ENCODE results near the gene NAB2.
A peak's percentile ranks its signal among the peaks of the same experiment; 100 is the strongest.
"Not testable (repeated sequence)": the region's sequence is repeated elsewhere in the genome, so short reads cannot be mapped to it uniquely, and the experiment has no call there.

Gene NAB2

DNA sequence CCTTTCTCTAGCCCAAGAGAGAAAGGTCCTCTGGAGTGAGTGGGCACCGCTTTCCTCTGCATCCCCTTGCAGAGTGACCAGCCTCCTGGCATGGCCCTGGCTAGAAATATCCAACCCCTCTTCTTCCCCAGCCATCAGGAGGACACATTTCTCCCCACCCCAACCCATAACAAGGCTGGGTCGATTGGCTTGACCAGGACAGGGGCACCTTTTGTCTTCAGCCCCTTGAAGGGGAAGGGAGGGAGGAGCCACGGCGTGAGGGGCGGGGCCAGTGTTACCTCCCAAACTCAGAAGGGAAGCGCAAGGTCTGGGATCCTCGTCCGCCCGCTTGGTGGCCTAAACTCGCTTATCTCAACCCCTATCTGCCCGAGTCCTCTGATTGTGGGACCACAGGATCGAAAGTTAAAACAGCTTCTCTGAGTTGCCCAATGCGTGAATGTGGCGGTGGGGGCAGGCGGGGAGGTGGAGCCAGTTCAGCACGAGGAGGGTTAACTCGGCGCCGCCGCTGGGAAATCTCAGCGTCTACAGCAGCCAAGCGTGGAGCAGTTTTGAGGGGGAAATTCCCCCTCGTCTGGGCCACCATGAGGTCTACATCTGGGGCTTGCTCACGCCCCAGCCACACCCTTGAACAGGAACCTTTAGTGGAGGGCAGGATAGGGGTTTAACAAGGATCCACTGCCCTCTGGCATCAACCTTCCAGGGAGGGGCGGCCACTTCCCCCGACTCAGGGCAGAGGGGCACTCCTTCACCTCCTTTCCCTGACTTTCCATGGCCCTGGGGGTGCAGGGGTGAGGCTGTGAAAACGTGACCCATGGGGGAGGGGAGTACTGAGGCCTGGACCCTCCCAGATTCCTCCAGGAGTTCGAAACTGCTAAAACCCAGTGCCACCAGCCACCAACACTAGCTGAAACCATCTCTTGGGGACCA lies 21.5 kb downstream of the NAB2 start:
- DNase-seq (ENCODE audit: low read depth): peak; percentile 82

DNA sequence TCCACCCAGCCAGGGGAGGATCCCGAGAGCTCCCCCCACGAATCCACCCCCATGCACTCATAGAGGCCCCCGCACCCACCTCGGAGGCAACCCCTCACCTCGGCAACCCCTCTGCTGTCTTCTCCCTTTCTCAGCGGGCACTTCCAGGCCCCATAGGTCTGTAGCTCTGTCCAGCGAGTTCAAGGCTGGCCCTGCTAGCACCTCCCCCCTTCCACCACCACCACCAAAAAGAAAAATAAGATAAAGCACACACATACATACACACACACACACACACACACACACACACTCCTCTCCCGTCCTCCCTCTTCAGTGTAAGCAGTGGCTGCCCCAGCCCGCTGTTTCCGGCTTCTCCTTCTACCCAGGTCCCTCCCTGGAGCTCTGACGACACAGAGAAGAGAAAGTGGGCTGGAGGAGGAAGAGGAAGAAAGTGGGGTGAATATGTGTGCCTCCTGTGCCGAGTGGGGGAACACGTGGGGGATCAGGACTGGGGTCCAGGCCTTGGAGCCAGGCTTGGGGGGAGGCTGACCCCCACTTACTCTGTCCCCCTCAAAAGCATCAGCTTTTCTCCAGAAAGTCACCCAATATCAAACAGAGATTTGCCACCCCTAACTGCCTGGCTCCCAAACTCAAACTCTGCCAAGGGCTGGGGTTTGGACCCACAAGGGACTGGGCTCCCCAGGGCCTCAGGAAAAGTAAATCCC lies 22.3 kb downstream of the NAB2 start, which contains the start of gene STAT6:
Gene STAT6, minus strand, starts transcription at position 332 of the 704 bp plus-strand sequence. CDS start 3,084 bp downstream, outside the sequence.
- DNase-seq (ENCODE audit: low read depth): peak; percentile 91

DNA sequence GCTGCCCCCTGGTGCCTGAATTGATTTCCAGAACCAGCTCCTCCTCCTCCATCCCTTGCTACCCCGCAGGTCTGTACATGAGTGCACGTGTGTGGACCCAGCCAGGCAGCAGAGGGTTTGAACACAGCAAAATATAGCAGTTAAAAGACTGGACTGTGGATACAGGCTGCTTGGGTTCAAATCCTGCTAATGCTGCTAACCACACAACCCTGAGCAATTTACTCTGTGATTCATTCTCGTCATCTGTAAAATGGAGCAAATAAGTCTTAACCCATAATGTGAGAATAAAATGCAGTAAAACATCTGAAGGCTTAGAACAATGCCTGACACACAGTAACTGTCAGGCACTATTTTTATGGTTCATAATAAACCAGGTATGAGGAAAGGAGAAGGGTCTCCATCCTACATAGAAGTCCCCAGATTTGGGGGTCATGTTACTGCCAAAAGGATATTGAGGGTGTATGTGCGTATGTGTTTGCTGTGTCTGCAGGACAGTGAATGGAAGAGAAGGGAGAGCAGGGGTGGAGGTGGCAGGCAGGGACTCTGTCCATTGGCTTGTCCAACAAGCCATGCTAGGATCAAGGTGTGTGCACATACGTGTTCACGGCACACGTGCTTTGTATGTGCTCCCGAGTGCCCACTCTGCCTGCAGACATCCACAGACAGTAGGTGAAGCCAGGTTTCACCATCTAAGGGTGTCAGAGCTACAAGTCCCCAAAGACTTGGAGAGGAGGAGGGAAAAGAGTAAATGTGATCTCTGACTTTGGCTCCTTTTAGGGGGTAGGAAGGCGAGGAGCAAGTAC lies 23.8 kb downstream of the NAB2 start:
- DNase-seq (ENCODE audit: low read depth): no peak

- DNase-seq (ENCODE audit: low read depth): no peak
Observed at GRCh38 chr12:57116580-57117281, 27.8 kb downstream of the NAB2 start.

- DNase-seq (ENCODE audit: low read depth): peak; percentile 90
Observed at GRCh38 chr12:57118711-57119271, 29.9 kb downstream of the NAB2 start.

- no peak for DNase-seq (ENCODE audit: low read depth)
Observed at GRCh38 chr12:57119294-57120085, 30.6 kb downstream of the NAB2 start.

DNA sequence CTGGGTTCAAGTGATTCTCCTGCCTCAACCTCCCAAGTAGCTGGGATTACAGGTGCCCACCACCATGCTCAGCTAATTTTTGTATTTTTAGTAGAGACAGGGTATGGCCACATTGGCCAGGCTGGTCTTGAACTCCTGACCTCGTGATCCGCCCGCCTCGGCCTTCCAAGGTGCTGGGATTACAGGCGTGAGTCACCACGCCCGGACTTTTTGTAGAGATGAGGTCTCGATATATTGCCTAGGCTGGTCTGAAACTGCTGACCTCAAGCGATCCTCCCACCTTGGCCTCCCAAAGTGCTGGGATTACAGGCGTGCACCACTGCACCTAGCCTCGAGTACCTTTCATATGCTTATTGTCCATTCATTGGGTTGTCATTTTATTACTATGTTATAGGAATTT lies 31.8 kb downstream of the NAB2 start:
- not testable (repeated sequence) for DNase-seq (ENCODE audit: low read depth)

GRCh38 chr12:57123813-57124212 lies 34.9 kb downstream of the NAB2 start:
- DNase-seq (ENCODE audit: low read depth): no peak

DNA sequence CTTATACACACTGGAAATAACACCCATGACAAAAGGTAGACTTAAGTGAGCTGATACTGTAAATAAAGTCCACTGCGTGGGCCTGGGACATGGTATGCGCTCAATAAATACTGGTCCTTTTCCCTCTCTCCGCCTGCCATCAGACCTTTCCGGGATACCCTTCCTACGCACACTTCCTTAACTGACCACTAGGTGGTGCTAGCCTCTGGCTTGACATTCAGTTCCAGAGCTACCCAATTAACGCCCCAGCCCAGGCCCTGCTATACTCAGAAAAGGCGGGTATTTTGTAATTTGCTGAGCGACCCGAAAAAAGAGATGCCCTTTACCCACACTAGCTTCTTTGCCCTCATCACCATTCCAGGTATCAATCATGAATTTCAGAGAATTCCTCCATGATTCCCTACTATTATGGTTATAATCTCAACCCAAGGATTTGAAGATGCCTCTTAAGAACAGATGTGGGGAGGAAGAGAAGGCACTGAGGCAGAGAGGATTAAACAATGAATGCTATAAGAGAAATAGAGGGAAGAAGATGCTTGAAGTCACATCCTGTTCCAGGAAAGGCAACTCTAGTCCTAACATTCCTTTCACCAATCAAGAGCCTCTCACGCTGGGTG lies 35.5 kb downstream of the NAB2 start:
- DNase-seq (ENCODE audit: low read depth): peak; percentile 81

DNA sequence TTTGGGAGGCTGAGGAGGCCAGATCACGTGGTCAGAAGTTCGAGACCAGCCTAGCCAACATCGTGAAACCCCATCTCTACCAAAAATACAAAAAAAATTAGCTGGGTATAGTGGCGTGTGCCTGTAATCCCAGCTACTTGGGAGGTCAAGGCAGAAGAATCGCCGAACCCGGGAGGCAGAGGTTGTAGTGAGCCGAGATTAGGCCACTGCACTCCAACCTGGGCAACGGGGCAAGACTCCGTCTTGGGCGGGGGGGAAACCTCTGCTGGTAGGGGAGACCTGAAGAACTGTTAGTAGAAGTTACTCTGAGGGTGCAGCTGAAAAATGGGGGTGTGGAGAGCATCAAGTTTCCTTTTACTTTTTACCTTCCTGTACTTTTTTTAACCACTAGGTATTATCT lies 37.1 kb downstream of the NAB2 start:
- DNase-seq (ENCODE audit: low read depth): no peak

GRCh38 chr12:57126561-57126960 lies 37.6 kb downstream of the NAB2 start:
- DNase-seq (ENCODE audit: low read depth): no peak

- DNase-seq (ENCODE audit: low read depth): peak; percentile 63
Observed at GRCh38 chr12:57127101-57127725, 38.3 kb downstream of the NAB2 start.

DNA sequence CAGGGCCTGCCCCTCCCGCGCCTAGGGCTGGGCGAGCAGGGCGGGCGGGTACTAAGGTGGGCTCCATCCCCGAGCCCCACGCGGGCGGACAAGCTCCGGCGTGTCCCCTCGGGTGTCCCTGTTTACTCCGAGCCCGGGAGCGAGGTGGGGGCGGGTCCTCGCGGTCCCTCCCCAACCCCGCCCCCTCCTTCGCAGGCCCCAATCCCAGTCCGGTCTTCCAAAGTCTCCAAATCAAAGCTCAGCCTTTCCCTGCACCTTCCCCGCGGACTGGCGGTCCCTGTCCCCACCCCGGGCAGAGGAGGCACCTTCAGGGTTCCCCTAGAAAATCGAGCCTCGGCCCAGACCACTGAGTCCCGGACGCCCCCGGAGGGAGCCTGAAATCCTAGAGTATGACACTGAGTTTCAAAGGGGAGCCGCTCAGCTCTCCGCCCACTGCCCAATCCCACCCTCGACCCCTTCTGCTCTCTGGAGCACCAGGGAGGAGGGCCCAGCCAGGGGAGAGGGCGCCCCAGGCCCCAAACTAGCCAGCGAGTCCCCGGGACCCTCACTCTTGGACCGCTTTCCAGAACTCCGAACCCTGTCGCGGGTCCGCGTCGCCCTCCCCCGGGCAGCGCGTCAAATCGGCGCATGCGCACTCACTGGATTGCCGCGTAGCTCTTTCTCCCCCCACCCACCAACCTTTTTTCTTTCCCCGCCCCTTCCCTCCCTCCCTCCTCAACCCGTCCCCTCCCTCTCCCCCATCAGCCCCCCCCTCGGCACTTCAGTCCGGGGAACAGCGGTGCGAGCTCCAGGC lies 39.0 kb downstream of the NAB2 start, which contains the start of gene LRP1:
Gene LRP1, plus strand, starts transcription at position 758 of the 793 bp plus-strand sequence. CDS start 482 bp downstream, outside the sequence.
- peak; percentile 88 for DNase-seq (ENCODE audit: low read depth)

DNA sequence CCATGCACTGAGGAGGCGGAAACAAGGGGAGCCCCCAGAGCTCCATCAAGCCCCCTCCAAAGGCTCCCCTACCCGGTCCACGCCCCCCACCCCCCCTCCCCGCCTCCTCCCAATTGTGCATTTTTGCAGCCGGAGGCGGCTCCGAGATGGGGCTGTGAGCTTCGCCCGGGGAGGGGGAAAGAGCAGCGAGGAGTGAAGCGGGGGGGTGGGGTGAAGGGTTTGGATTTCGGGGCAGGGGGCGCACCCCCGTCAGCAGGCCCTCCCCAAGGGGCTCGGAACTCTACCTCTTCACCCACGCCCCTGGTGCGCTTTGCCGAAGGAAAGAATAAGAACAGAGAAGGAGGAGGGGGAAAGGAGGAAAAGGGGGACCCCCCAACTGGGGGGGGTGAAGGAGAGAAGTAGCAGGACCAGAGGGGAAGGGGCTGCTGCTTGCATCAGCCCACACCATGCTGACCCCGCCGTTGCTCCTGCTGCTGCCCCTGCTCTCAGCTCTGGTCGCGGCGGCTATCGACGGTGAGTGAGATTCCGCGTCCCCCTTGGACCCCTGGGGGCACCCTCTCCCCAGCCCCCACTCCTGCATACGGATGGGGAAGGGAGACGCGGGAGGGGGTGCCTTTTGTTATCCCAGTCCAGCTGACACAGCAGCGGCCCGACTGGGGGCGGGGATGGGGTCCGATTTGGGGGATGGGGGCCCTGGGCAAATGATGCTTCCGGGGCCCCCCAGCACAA lies 39.8 kb downstream of the NAB2 start:
- DNase-seq (ENCODE audit: low read depth): no peak

GRCh38 chr12:57129321-57129842 lies 40.5 kb downstream of the NAB2 start:
- peak; percentile 47 for DNase-seq (ENCODE audit: low read depth)

GRCh38 chr12:57129889-57130288 lies 41.0 kb downstream of the NAB2 start:
- peak; percentile 51 for DNase-seq (ENCODE audit: low read depth)

DNA sequence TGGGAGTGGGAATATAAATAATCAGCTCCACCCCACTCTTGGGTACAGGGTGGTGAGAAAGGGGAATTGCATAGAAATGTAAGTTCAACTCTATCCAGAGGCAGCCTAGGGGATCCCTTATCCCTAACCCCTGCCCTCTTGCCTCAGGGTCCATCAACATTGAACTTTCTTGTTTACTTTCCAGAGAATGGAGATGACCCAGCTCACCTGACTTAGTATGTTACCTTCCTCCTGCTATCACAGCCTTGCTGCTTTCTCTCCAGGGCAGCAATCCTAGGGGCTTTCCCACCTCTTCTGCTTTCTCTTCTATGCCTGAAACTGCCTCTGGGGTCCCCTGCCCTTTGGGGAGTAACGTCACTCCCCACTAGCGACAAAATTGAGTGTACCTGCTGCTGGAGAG lies 42.0 kb downstream of the NAB2 start:
- DNase-seq (ENCODE audit: low read depth): no peak
